ENCODE data around the gene TIMP2. TPM values are rescaled to one million over a fixed set of nuclear protein-coding genes. Genes with fewer than 3 reads are reported as not detected.

The TIMP2 gene
- total and polyA plus RNA-seq, 2 of the 4 experiments (the other 2 are of a cell fraction), result 43.9 to 416 TPM

DNA sequence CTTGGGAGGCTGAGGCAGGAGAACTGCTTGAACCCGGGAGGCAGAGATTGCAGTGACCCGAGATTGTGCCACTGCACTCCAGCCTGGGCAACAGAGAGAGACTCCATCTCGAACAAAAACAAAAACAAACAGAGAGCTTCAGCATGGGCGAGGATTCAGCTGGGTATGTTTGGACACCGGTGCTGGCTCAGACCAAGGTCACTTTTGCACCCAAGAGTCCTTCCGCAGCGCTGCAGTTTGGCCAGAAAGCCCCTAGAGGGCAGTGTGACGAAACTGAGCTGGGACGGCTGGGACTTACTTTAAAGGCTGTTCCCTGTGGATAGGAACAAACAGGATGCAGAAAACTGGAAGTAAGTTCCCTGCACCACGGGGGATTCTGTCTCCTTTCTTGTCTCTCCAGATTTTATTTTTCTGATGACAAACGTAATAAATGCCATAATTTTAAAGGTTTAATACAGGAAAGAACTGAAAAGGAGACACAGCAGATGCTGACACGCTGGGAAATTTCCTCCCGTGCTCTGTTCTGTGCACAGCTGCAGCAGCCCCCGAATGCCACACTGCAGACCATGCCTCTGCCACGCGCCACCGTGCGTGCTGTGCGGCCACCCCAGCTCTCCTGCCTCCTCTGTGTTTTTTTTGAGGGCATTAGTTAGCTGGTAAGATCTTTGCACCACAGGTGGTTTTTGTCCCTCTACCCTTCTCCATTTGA lies 59.4 kb downstream of the TIMP2 start (continued):
- TF ChIP-seq ELK1 (IDR thresholded peaks at IDR 0.05; ENCODE audit: borderline replicate concordance, low read depth, low read length), result no peak

DNA sequence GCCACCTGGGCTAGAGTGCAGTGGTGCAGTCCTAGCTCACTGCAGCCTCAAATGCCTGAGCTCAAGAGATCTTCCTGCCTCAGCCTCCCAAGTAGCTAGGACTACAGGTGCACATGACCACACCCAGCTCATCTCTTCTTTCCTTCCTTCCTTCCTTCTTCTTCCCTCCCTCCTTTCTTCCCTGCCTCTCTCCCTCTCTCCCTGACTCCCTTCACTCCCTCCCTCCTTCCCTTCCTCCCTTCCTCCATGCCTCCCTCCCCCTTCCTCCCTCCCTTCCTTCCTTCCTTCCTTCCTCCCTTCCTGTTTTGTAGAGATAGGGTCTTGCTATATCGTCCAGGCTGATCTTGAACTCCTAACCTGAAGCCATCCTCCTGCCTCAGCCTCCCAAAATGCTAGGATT lies 61.1 kb downstream of the TIMP2 start:
- Histone ChIP-seq H2AK9ac (replicated peaks; ENCODE audit: low read depth, low read length, poor library complexity) (no peak overlapping the region), H3K9me3 (ENCODE audit: control insufficient read depth, insufficient read depth, low read length) (no peaks in the 10 kb centered on the region), H3K27me3 (ENCODE audit: control insufficient read depth, insufficient read depth, low read length) (no peaks in the 10 kb centered on the region), H4K20me1 (ENCODE audit: insufficient read depth, low read length) (peaks cover 18% of the 10 kb centered on the region), H3K56ac (ENCODE audit: extremely low read depth, insufficient read depth, low read length) (no peak overlapping the region), H2AK5ac (ENCODE audit: low read depth, low read length) (peak overlapping the region; percentile 80), H3K23ac (ENCODE audit: low read depth, low read length) (no peak overlapping the region; the same call in 1 of the 2 replicates), H4K5ac (ENCODE audit: low read depth, low read length) (no peak overlapping the region), H3K4me3 (ENCODE audit: insufficient read depth, low read depth, low read length) (no peak overlapping the region), H3K9ac (ENCODE audit: low read depth, low read length) (no peak overlapping the region), H3K4me2 (ENCODE audit: low read depth, low read length) (no peak overlapping the region), H2BK20ac (ENCODE audit: low read depth, low read length) (no peak overlapping the region), H3K9me1 (ENCODE audit: insufficient read depth, low read length) (peaks cover 6% of the 10 kb centered on the region; the same call in 1 of the 2 replicates), H4K8ac (ENCODE audit: low read depth in 2 of 2, low read length in 2 of 2) (no peak overlapping the region), H2BK120ac (ENCODE audit: low read depth, low read length) (no peak overlapping the region), H3K4ac (ENCODE audit: low read depth, low read length) (no peak overlapping the region), H3K14ac (replicated peaks; ENCODE audit: low read depth, low read length) (no peak overlapping the region), H3K79me1 (ENCODE audit: low read depth in 1 of 2, low read length in 2 of 2) (peaks cover 44 to 75% of the 10 kb centered on the region in 2 experiments), H4K91ac (ENCODE audit: insufficient read depth, low read depth, low read length) (no peak overlapping the region), H3K18ac (ENCODE audit: low read depth, low read length) (no peak overlapping the region), H2AFZ (replicated peaks; ENCODE audit: low read length, poor library complexity) (no peak overlapping the region), H3K36me3 (ENCODE audit: control insufficient read depth, insufficient read depth, low read length) (peaks cover 25% of the 10 kb centered on the region), H3K27ac (ENCODE audit: insufficient read depth, low read length) (no peak overlapping the region; the same call in 1 of the 2 replicates), H3K4me1 (ENCODE audit: control insufficient read depth, insufficient read depth, low read length) (peaks cover 18% of the 10 kb centered on the region), H2BK5ac (ENCODE audit: low read depth, low read length, poor library complexity, severe bottlenecking) (no peak overlapping the region), H2BK15ac (ENCODE audit: low read depth, low read length) (no peak overlapping the region)
- WGBS, 2 experiments (ENCODE audit: extremely low coverage in 2 of 2, insufficient read length in 1 of 2), result no CpG with 5 or more reads among the region's 1 CpG
- DNase-seq (no peak), ATAC-seq (ENCODE audit: low read depth) (no peak)
- in situ Hi-C loops (cut with MboI; ENCODE audit: low sequenced_read_pairs), result loop anchor here (5.0 to 25.0 kb wide), 2 partner anchors 103 to 523 kb away; no protein-coding TSS in a partner anchor
- no TSS peak for BruUV-seq (replicated peaks)
- CTCF ChIA-PET, result no interaction called here
- POLR2A ChIA-PET (ENCODE audit: unreplicated experiment), result no interaction called here
- dilution Hi-C loops (cut with HindIII; ENCODE audit: low sequenced_read_pairs, unreplicated experiment), result no loop called here
- TF ChIP-seq CHD1 (IDR thresholded peaks at IDR 0.05; ENCODE audit: low read depth, low read length) (no peak), MAFK (IDR thresholded peaks at IDR 0.05; ENCODE audit: low read depth, low read length) (no peak), RCOR1 (IDR thresholded peaks at IDR 0.05; ENCODE audit: insufficient replicate concordance, low read length) (no peak), FOS (IDR thresholded peaks at IDR 0.05; ENCODE audit: low read depth, low read length) (no peak), ELK1 (IDR thresholded peaks at IDR 0.05; ENCODE audit: borderline replicate concordance, low read depth, low read length) (no peak), POLR2A (IDR thresholded peaks at IDR 0.05; ENCODE audit: low read depth, low read length) (no peak), CEBPB (IDR thresholded peaks at IDR 0.05; ENCODE audit: low read depth, low read length) (no peak), MXI1 (IDR thresholded peaks at IDR 0.05; ENCODE audit: borderline replicate concordance, low read depth, low read length) (no peak), SMC3 (IDR thresholded peaks at IDR 0.05; ENCODE audit: low read depth, low read length) (no peak), RAD21 (IDR thresholded peaks at IDR 0.05; ENCODE audit: low read length) (no peak)
- intact Hi-C loops (cut with micrococcal nuclease), result loop anchor here (2.0 kb wide), 2 partner anchors 61 to 71 kb away; partner anchors contain the start of gene TIMP2
